ENCODE results near the gene CCL5.

DNA sequence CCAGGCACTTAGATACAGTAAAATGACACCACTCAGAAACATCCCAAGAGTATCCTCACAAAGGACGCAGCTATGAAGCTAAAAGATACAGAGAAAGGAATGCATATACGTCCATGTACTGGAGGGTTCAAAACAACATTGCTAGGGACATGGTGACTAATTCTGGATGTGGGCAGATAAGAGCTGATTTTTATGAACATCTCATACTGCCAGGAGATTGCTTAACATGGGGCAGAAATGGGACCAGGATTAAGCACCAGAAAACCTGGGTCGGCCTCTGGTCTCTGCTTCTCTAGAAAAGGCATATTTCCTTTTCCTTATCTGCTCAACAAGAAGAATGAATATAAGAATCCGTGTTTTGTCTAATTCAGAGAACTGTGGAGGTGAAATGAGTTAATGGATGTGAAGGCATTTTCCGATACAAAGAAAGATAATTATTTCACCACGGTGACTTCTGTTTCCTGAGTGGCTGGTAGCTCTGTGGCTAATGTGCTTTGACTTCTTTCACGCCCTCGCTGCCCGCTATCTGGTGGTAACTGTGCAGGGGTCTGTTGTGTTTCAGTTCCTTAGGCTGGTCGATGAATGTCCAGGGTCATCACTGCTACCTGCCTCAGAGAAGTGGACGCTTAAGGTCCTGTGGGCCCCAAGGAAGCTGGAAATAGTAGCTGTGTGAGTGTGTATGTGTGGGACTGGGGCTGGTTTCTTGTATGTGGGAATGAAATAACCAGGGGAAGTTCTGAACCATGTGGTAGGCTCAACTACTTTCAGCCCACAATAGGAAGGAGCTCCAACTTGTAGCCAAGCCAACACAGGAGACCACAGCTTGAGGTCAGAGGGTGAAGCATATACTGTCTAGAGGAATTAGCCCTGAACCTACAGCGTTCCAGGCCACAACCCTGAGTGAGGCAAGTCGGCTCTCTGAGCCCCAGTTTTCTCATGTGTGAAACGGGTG is 15.8 kb upstream of the CCL5 start:
- TF ChIP-seq JUND (IDR thresholded peaks at IDR 0.05) (no peak), TCF12 (IDR thresholded peaks at IDR 0.05) (no peak), TAF1 (IDR thresholded peaks at IDR 0.05; ENCODE audit: borderline replicate concordance, low read depth, low read length) (no peak), RFX5 (IDR thresholded peaks at IDR 0.05; ENCODE audit: low read length) (no peak), SMC3 (IDR thresholded peaks at IDR 0.05; ENCODE audit: low read depth, low read length) (no peak), FOXM1 (IDR thresholded peaks at IDR 0.05; ENCODE audit: low read depth) (no peak)
- TF ChIP-seq, protein P1, sequence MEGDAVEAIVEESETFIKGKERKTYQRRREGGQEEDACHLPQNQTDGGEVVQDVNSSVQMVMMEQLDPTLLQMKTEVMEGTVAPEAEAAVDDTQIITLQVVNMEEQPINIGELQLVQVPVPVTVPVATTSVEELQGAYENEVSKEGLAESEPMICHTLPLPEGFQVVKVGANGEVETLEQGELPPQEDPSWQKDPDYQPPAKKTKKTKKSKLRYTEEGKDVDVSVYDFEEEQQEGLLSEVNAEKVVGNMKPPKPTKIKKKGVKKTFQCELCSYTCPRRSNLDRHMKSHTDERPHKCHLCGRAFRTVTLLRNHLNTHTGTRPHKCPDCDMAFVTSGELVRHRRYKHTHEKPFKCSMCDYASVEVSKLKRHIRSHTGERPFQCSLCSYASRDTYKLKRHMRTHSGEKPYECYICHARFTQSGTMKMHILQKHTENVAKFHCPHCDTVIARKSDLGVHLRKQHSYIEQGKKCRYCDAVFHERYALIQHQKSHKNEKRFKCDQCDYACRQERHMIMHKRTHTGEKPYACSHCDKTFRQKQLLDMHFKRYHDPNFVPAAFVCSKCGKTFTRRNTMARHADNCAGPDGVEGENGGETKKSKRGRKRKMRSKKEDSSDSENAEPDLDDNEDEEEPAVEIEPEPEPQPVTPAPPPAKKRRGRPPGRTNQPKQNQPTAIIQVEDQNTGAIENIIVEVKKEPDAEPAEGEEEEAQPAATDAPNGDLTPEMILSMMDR (IDR thresholded peaks at IDR 0.05), result no peak
- TF ChIP-seq, protein P2, sequence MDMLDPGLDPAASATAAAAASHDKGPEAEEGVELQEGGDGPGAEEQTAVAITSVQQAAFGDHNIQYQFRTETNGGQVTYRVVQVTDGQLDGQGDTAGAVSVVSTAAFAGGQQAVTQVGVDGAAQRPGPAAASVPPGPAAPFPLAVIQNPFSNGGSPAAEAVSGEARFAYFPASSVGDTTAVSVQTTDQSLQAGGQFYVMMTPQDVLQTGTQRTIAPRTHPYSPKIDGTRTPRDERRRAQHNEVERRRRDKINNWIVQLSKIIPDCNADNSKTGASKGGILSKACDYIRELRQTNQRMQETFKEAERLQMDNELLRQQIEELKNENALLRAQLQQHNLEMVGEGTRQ (IDR thresholded peaks at IDR 0.05; ENCODE audit: borderline replicate concordance, low read depth, low read length), result no peak
- TF ChIP-seq, protein P3, sequence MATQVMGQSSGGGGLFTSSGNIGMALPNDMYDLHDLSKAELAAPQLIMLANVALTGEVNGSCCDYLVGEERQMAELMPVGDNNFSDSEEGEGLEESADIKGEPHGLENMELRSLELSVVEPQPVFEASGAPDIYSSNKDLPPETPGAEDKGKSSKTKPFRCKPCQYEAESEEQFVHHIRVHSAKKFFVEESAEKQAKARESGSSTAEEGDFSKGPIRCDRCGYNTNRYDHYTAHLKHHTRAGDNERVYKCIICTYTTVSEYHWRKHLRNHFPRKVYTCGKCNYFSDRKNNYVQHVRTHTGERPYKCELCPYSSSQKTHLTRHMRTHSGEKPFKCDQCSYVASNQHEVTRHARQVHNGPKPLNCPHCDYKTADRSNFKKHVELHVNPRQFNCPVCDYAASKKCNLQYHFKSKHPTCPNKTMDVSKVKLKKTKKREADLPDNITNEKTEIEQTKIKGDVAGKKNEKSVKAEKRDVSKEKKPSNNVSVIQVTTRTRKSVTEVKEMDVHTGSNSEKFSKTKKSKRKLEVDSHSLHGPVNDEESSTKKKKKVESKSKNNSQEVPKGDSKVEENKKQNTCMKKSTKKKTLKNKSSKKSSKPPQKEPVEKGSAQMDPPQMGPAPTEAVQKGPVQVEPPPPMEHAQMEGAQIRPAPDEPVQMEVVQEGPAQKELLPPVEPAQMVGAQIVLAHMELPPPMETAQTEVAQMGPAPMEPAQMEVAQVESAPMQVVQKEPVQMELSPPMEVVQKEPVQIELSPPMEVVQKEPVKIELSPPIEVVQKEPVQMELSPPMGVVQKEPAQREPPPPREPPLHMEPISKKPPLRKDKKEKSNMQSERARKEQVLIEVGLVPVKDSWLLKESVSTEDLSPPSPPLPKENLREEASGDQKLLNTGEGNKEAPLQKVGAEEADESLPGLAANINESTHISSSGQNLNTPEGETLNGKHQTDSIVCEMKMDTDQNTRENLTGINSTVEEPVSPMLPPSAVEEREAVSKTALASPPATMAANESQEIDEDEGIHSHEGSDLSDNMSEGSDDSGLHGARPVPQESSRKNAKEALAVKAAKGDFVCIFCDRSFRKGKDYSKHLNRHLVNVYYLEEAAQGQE (IDR thresholded peaks at IDR 0.05; ENCODE audit: low read depth, low read length), result no peak

Measured in SK-N-SH (cell line).